DND-41 (cell line): Measurements from ENCODE around the gene ME2.

Experiments
- EZH2 ChIP-seq: IDR thresholded peaks from 3 replicates; pipeline ENCODE4 v1.6.1; 2012; ENCODE audit warnings: borderline replicate concordance, low read depth, mild to moderate bottlenecking, moderate library complexity, low read length, inconsistent platforms; ENCODE audit not compliant: severe bottlenecking
- TF ChIP-seq, protein P1 (sequence below): IDR thresholded peaks from 2 replicates; pipeline ENCODE4 v1.5.1; 2012; ENCODE audit warnings: borderline replicate concordance, low read length, moderate library complexity, mild to moderate bottlenecking; ENCODE audit not compliant: poor library complexity, severe bottlenecking; ENCODE audit errors: extremely low read depth

DNA sequence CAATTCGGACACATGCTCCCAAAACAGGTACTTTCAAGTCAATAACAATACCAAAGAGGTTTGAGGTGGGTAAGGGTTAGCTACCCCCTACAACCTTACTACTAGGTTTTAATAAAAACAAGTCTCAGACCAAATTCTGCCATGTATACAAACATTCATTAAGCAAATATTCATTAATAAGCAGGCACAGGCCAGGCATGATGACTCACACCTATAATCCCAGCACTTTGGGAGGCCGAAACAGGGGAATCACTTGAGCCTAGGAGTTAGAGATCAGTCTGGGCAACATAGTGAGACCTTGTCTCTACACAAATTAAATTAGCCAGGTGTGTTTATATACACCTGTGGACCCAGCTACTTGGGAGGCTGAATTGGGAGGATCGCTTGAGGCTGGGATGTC is 77.2 kb downstream of the ME2 start:
- TF ChIP-seq, protein P1, sequence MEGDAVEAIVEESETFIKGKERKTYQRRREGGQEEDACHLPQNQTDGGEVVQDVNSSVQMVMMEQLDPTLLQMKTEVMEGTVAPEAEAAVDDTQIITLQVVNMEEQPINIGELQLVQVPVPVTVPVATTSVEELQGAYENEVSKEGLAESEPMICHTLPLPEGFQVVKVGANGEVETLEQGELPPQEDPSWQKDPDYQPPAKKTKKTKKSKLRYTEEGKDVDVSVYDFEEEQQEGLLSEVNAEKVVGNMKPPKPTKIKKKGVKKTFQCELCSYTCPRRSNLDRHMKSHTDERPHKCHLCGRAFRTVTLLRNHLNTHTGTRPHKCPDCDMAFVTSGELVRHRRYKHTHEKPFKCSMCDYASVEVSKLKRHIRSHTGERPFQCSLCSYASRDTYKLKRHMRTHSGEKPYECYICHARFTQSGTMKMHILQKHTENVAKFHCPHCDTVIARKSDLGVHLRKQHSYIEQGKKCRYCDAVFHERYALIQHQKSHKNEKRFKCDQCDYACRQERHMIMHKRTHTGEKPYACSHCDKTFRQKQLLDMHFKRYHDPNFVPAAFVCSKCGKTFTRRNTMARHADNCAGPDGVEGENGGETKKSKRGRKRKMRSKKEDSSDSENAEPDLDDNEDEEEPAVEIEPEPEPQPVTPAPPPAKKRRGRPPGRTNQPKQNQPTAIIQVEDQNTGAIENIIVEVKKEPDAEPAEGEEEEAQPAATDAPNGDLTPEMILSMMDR = no peak
- TF ChIP-seq EZH2 = no peak
